Putamen (tissue), 1 donor: ENCODE measurements around the gene DENND5B.
A peak's percentile ranks its signal among the peaks of the same experiment; 100 is the strongest.
"Not testable (repeated sequence)": the region's sequence is repeated elsewhere in the genome, so short reads cannot be mapped to it uniquely, and the experiment has no call there.

Experiments
- DNase-seq: peaks from one replicate; pipeline ENCODE4 v3.0.0-alpha.2; 2016; ENCODE audit warnings: low spot score

Gene DENND5B

GRCh38 chr12:31506515-31507306 lies 84.2 kb downstream of the DENND5B start:
- no peak for DNase-seq

GRCh38 chr12:31504625-31505222 lies 86.2 kb downstream of the DENND5B start:
- no peak for DNase-seq

- DNase-seq, result not testable (repeated sequence)
Measured at GRCh38 chr12:31501014-31501413, 89.9 kb downstream of the DENND5B start.

GRCh38 chr12:31499567-31499966 lies 91.4 kb downstream of the DENND5B start:
- DNase-seq, result no peak

- no peak for DNase-seq
Measured at GRCh38 chr12:31498424-31498823, 92.5 kb downstream of the DENND5B start.

GRCh38 chr12:31496257-31496656 lies 94.7 kb downstream of the DENND5B start:
- DNase-seq, result no peak

GRCh38 chr12:31494455-31494854 lies 96.5 kb downstream of the DENND5B start:
- no peak for DNase-seq

GRCh38 chr12:31492599-31493196 lies 98.2 kb downstream of the DENND5B start:
- DNase-seq, result no peak

GRCh38 chr12:31491841-31492598 lies 98.9 kb downstream of the DENND5B start:
- peak; percentile 53 for DNase-seq

- DNase-seq, result no peak
Measured at GRCh38 chr12:31491241-31491794, 99.6 kb downstream of the DENND5B start.

- no peak for DNase-seq
Measured at GRCh38 chr12:31488737-31489338, 102.1 kb downstream of the DENND5B start.

- no peak for DNase-seq
Measured at GRCh38 chr12:31485571-31485970, 105.4 kb downstream of the DENND5B start.

GRCh38 chr12:31482816-31483215 lies 108.1 kb downstream of the DENND5B start:
- DNase-seq, result no peak

GRCh38 chr12:31481415-31481814 lies 109.5 kb downstream of the DENND5B start:
- DNase-seq, result no peak

GRCh38 chr12:31479516-31480210 lies 111.3 kb downstream of the DENND5B start:
- no peak for DNase-seq

GRCh38 chr12:31478898-31479297 lies 112.0 kb downstream of the DENND5B start:
- DNase-seq, result no peak

- no peak for DNase-seq
Measured at GRCh38 chr12:31478425-31478824, 112.5 kb downstream of the DENND5B start.

GRCh38 chr12:31477687-31478086 lies 113.2 kb downstream of the DENND5B start:
- DNase-seq, result no peak

- DNase-seq, result no peak
Measured at GRCh38 chr12:31476437-31476836, 114.5 kb downstream of the DENND5B start.

- not testable (repeated sequence) for DNase-seq
Measured at GRCh38 chr12:31475610-31476009, 115.3 kb downstream of the DENND5B start.

GRCh38 chr12:31474751-31475150 lies 116.2 kb downstream of the DENND5B start:
- no peak for DNase-seq
